HG02852 (cell line): ENCODE results near the gene CDC16.
"Not testable (repeated sequence)": the region's sequence is repeated elsewhere in the genome, so short reads cannot be mapped to it uniquely, and the experiment has no call there.

ENCODE experiments used
- ATAC-seq: cut with Tn5 transposase; IDR thresholded peaks from one replicate; pipeline ENCODE4 v1.9.1; 2021; ENCODE audit warnings: mild to moderate bottlenecking, moderate library complexity; ENCODE audit not compliant: unreplicated experiment

Gene CDC16, protein sequence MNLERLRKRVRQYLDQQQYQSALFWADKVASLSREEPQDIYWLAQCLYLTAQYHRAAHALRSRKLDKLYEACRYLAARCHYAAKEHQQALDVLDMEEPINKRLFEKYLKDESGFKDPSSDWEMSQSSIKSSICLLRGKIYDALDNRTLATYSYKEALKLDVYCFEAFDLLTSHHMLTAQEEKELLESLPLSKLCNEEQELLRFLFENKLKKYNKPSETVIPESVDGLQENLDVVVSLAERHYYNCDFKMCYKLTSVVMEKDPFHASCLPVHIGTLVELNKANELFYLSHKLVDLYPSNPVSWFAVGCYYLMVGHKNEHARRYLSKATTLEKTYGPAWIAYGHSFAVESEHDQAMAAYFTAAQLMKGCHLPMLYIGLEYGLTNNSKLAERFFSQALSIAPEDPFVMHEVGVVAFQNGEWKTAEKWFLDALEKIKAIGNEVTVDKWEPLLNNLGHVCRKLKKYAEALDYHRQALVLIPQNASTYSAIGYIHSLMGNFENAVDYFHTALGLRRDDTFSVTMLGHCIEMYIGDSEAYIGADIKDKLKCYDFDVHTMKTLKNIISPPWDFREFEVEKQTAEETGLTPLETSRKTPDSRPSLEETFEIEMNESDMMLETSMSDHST

DNA sequence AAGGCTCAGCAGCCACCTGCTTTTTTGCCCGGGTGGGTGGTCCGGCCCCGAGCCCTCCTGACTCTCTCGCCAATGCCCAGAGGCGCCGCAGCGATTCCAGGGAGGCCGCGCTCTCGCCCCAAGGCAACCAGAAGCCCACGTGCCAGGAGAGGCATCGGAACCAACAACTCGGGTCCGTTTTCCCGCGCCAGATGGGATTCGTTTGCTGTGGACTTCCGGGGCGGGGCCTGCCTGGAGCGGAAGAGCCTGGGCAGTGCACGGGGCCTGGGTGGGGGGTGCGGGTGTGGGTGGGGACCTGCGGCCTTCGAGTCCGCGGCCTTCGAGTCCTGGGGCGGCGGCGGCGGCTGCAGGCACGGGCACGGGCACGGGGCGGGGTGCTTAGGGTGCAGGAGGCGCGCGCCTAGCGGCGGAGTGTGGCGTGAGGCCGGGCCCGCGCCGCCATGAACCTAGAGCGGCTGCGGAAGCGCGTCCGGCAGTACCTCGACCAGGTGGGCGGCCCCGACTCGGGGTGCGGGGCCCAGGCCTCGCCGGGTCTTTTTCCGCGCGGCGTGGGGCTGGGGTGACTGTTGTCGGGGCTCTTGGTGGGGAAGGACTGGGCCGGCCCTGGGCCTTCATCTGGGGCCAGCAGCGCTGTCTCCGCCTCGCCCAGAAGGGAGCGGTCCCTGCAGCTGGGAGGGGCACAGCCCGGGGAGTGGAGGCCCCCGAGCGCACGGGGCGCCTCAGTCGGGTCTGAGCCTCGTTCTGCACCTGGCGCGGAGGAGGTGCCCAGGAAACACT is at the start of gene CDC16:
Gene CDC16 (plus strand): TSS at position 253 of the 777 bp plus-strand sequence. CDS start 188 bp downstream, at position 441.
- ATAC-seq, result peak; percentile 95

DNA sequence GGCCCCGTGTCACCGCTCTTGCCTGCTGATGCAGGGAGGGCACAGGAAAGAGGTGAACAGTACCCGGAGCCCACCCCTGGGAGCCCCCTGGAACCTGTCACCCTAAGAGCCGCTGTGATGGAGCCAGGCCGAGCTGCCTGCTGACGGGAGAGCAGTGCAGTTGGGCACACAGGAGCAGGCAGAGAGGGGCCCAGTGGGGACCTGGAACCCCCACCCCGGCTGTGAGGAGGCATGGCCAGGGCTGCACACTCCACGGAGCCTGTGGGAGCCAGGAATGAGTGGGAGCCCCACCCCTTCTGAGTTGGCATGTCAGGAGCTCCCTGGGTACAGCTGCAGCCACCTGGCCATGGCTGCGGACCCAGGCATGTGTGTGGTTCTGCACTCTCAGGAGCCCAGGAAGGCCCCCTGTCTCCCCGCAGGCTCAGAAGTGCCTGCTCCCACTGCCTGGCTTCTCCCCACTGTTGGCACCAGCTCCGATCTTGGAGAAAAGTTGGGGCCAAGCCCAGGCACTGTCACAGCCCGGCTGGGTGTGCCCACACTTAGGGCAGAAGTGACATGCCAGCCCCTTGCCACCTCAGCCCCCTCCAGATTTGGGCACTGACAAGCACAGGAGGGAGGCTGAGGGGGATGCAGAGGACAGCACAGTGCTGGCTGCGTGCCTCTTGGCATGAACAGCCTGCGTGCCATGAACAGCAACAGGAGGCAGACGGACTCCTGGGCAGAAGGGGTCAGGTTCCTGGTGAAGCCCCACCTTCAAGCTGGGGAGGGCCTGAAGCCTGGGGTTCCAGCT is 49.3 kb upstream of the CDC16 start:
- no peak for ATAC-seq

DNA sequence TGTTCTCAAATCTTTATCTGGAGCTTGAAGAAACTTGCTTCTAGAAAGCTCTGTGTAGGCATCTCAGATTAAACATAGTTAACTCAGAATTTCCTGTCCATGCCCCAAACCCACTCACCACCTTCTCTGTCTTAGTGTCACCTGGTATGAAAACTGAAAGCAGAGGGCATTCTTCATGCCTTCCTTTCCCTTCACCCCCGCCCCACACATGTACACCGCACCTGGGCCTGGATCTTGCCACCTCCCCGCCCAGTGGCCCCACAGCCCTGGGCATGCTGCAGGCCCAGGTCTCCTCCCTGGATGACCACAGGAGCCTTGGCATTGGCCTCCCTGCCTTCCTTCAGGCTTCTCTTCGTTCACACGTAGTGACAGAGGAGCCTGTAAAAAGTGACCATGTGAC is 39.8 kb upstream of the CDC16 start:
- no peak for ATAC-seq

DNA sequence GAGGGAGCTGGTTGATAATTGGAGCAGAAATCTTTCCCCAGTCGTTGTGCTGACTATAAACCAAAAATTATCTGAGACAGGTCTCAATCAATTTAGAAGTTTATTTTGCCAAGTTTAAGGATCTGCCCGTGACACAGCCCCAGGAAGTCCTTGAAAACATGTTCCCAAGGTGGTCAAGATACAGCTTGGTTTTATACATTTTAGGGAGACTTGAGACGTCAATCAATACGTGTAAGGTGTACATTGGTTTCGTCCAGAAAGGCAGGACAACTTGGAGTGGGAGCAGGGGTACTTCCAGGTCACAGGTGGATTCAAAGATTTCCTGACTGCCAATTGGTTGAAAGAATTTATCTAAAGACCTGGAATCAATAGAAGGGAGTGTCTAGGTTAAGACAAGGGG is 38.1 kb upstream of the CDC16 start:
- no peak for ATAC-seq

DNA sequence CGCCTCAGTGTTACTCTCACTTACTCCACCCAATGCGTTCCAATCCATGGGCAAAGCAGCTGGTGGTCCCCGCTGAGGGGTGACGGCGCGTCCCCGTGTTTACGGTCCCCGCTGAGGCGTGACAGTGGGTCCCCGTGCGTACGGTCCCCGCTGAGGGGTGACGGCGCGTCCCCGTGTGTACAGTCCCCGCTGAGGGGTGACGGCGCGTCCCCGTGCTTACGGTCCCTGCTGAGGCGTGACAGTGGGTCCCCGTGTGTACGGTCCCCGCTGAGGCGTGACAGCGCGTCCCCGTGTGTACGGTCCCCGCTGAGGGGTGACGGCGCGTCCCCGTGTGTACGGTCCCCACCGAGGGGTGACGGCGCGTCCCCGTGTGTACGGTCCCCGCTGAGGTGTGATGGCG is 36.1 kb upstream of the CDC16 start:
- no peak for ATAC-seq

DNA sequence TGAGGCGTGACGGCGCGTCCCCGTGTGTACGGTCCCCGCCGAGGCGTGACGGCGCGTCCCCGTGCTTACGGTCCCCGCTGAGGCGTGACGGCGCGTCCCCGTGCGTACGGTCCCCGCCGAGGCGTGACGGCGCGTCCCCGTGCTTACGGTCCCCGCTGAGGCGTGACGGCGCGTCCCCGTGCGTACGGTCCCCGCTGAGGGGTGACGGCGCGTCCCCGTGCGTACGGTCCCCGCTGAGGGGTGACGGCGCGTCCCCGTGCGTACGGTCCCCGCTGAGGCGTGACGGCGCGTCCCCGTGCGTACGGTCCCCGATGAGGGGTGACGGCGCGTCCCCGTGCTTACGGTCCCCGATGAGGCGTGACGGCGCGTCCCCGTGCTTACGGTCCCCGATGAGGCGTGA is 35.2 kb upstream of the CDC16 start:
- ATAC-seq, result not testable (repeated sequence)

DNA sequence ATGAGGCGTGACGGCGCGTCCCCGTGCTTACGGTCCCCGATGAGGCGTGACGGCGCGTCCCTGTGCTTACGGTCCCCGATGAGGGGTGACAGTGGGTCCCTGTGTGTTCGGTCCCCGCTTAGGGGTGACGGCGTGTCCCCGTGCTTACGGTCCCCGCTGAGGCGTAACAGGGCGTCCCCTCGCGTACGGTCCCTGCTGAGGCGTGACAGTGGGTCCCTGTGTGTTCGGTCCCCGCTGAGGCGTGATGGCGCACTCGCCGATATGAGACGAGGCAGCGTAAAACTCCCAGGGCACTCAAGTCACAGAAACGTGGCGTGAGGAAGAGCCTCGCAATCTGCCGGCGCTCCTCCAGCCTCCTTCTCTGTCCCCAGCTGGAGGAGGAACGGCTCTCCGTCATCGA is 34.7 kb upstream of the CDC16 start:
- no peak for ATAC-seq

DNA sequence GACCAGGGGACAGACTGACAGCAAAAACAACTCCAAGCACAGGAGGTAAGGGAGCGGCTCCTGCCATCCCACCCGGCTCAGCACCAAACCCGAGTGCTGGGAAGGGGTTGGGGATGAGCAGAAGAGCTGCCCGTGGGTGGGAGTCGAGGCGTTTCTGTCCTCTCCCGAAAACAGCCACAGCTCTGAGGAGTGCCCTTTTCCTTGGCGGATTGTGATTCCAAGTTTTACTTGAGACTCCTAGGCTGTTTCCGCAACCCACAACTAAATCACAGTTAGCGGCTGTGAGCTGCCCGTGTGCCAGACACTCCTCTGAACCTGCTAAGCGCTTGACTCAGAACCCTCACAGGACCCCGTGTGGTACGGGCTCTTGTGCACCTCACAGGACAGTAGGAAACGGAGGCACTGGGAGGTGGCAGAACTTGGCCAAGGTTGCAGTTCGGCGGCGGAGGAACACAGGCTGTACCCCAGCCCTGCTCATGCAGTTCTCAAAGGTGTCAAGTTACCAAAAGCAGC is 34.2 kb upstream of the CDC16 start:
- ATAC-seq, result no peak

DNA sequence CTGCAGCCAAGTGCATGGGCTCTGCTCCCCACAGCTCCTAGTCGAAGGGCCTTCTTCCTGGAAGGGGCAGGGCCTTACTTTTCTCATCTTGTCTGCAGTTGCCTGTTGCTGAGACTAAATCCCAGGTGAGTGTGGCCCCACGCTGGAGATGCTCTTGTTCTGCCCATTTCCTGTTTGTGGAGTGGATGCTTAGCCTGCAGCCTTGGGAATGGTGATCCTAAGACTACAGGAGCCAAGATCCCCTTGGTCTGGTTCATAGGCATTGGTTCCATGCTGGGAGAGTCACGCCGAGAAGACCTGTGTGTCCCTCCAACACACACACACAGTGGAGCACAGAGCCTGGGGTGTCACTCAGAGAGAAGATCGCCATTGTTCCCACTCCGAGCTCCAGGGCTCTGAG is 32.1 kb upstream of the CDC16 start:
- ATAC-seq, result no peak

DNA sequence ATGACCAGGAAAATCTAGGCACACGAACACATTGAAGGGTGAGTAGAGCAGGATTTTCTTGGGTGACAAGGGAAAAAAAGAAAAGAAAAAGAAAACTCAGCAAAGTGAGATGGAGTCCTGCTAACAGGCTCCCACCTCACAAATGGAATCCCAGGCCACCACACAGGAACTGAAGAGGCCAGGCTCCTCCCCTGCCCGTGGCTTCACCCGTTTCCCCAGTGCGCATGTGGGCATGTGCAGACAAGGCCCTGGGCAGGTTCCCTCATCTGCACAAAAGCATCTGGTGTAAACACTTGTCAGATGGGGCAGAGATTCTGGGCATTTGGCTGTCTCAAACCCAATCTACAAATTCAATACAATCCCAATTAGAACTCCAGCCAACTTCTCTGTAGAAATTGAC is 31.2 kb upstream of the CDC16 start:
- no peak for ATAC-seq

DNA sequence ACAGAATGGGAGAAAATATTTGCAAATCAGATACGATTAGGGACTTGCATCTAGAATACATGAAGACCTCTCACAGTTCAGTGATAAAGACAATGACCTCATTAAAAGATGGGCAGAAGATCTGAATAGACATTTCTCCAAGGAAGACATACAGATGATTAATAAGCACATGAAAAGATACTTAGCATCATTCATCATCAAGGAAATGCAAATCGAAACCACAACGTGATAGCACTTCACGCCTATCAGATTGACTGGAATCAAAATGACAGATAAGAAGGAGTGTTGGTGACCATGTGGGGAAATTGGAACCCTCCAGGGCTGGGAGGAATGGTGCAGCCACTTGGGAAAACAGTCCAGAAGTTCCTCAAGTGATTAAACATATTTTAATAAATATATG is 29.8 kb upstream of the CDC16 start:
- ATAC-seq, result no peak

DNA sequence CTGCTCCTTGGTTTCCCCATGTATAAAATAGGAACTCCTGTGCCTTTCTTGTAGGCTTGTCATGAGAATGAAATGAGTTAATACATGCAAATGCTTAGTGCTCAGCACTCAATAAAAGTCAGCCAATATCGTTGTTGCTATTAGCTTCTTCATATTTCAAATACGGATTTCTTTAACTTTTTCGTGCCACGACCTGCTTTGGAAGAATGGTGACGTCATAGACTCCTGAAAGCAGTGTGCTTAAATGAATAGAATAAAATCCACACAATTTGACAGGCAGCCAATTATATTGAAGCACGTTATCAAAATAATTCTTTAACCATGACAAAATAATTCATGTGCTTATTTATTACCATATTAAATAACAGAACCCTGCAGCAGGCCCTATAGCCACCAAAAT is 26.6 kb upstream of the CDC16 start:
- ATAC-seq, result no peak

DNA sequence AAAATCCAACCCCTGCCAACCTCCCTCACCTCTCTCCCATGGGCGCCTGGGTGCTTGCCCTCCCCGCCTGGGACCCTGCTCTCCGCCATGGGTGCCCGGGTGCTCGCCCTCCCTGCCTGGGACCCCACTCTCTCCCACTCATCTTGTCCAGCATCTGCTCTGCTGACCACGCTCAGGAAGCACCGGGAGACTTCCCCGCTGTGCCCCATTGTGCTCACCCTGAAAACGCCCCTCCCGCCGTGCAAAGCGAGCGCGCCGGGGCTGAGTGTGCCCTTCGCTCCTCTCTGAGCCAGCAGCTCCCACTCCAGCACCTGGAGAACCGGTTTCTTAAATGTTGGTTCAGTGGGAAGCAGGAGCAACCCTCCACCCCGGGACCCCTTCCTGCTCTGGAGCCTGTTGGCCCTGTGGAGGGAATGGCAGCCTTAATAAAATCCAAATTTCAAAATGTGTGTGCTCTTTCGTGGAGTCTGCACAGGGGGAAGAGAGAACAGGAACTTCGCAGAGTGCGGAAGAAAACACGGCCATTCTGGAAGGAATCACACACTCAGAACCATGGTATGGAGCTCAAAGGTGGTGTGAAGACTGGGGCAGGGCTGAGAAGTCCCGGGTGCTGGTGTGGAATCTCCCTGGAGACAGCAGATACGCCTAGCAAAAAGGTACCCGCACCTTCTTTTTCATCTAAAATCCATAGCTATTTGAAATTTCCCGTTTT is 23.1 kb upstream of the CDC16 start:
- no peak for ATAC-seq

DNA sequence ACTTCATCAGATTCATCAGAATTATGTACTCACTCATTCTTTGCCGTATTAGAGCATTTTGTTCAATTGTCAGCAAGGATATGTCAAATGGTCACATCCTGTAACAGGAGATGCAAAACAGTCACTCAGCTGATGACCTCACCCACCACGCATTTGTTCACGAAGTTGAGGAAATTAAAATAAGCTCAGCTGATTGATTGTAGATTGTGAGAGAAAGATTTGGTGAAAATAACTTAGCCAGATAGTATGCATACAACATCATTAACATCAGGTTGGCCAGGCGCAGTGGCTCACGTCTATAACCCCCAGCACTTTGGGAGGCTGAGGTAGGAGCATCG is 22.6 kb upstream of the CDC16 start:
- ATAC-seq, result no peak

DNA sequence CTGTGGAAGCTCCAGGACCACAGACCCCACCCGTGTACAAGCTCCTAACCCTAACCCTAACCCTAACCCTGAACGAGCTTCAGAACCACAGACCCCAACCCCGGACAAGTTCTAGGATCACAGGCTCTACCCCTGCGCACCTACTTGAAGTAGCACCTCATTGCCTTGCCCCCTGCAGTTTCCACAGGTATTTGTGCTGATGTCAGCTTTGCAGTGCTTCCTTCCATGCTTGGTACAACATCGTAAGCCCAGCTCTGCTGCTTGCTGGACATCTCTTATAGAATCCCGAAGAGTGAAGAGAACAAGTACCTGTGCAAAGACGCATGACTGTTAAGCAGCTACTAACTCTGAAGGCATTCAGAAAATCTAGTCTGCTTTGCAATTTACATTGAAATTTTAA is 20.7 kb upstream of the CDC16 start:
- no peak for ATAC-seq

DNA sequence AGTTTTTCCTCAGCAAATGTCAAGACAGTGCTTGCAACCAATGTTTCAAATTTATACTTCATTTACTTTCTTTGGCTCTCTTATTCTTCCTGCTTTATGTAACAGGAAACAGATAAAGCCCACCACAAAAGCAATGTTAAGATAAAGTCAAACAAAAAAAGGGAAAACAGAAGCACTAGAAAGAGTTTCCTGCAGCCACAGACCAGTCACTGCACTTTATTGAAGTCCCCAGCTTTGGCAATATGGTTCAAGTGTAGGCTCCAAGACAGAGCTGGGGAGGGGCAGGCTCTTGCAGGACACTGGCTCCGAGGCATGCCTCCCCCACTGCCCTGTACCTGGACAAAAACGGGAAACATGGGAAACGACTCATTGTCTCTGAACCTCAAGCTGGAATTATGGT is 15.3 kb upstream of the CDC16 start:
- ATAC-seq, result no peak

DNA sequence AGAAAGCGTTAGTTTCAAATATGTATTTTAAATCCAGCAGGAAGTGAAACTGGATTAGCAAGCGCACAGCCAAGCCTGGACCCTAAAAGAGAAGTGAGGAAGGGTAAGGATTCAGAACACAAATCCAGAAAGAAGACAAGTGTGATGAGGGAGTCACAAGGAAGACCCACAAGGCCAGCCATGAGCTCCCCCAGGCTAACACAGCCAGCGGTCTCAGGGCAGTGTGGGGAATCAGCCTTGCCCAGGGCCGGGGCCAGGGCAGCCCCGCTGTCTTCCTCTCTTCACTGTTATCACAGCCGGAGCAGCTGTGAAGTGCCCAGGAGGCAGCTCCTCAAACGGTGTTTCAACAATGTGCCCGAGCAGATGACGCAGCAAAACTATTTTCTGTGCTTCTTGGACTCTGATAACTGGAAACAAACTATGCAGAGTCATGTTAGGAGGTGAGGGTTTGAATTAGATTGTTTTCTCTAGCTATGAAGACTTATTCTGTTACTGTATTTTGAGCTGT is 12.2 kb upstream of the CDC16 start:
- ATAC-seq, result no peak

DNA sequence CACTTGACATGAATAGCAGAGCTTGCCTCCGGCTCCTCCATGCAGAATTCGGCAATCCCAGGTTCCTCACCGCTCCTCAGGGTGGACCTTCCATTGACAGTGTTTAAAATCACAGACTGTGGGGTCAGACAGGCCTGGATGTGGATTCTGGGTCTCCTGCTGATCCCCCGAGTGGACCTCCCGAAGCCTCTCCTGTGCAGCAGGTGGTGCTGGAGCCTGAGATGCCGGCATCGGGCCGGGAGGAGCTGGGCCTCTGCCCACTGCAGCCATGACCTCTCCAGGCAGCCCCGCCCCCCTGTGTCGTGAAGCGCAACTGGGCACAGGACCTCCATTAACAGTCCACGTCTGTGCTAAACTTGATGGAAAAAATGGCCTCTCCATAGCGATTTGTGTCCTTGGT is 10.5 kb upstream of the CDC16 start:
- no peak for ATAC-seq

DNA sequence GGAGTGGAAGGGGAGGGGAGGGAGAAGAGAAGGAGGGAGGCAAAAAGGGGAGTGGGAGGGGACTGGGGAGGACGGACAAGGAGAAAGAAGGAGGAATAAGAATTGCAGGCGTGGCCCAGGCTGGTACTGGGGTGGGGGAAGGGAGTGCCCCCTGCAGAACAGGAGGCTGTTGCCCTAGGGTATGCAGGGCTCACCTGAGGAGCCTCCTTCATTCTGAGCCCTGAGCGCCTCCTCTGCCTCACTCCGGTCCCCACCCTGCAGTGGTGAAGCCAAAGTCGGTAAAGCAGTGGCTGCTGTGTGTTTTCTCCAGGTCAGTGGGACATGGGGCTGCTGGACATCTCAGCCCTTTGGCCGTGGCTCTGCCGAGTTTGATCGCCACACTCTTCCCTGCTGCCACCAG is 9.1 kb upstream of the CDC16 start:
- ATAC-seq, result no peak

DNA sequence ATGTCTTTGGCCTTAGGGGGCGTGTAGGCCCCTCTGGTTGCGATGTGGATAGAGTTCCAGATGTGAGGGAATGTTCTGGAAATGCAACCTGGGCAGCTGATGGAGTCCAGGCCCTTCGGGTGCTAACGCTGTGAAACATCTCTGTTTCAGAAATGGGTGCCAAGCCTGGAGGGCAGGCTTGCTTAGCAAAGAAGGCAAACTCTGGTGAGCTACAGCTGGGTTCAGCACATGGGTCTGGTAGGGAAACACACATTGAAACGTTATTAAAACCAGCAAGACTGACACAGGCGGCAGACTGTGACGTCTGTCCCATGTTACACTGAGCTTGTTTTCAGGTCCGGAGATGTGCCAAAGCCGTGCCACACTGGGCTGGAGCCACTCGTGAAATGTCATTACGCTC is 8.6 kb upstream of the CDC16 start:
- ATAC-seq, result no peak
